Loucy (cell line): ENCODE data around the gene STIP1.

Source experiments
- CTCF ChIP-seq: fragments of 200-600 bp; sonication (generic); conservative IDR thresholded peaks from 2 replicates; pipeline ENCODE4 v1.5.1; 2014; ENCODE audit warnings: mild to moderate bottlenecking, antibody characterized with exemption, low read length
- EZH2phosphoT487 ChIP-seq: fragments of 200-600 bp; IDR thresholded peaks from 2 replicates; pipeline ENCODE4 v1.6.1; 2018; ENCODE audit warnings: antibody characterized with exemption, mild to moderate bottlenecking, moderate library complexity, borderline replicate concordance

- 0 out of 2 replicates have a peak, but pooled peaks have one; percentile 22 for TF ChIP-seq CTCF
- TF ChIP-seq EZH2phosphoT487 = no peak
Observed at GRCh38 chr11:64185693-64186491, at the start of gene STIP1.
